AG10803 (cell line): ENCODE measurements around the gene TNF.
A peak's percentile ranks its signal among the peaks of the same experiment; 100 is the strongest.
"Not testable (repeated sequence)": the region's sequence is repeated elsewhere in the genome, so short reads cannot be mapped to it uniquely, and the experiment has no call there.

Experiments
- DNase-seq: peaks from one replicate; pipeline ENCODE4 v3.0.0; 2010; ENCODE audit warnings: low read depth
- H3K4me3 ChIP-seq: 2 replicates; pipeline ENCODE4 v1.5.1; 2011; ENCODE audit warnings: mild to moderate bottlenecking, low read length, control low read depth
- CTCF ChIP-seq: conservative IDR thresholded peaks from 2 replicates; pipeline ENCODE4 v1.5.1; 2011; ENCODE audit warnings: mild to moderate bottlenecking, low read length, control low read depth, inconsistent platforms

The TNF gene

GRCh38 chr6:31551371-31551770 lies 24.0 kb upstream of the TNF start:
- DNase-seq, result peak; percentile 51
- not testable (repeated sequence) for H3K4me3 ChIP-seq
- peak; percentile 46 for TF ChIP-seq CTCF

- no peak for TF ChIP-seq CTCF
- DNase-seq, result no peak
- no peak overlapping the region for H3K4me3 ChIP-seq
These were observed 19.1 kb upstream of the TNF start for GRCh38 chr6:31556307-31556706.

GRCh38 chr6:31557443-31558317 lies 17.7 kb upstream of the TNF start:
- H3K4me3 ChIP-seq, result no peak overlapping the region
- no peak for DNase-seq
- no peak for TF ChIP-seq CTCF

GRCh38 chr6:31558318-31558625 lies 17.1 kb upstream of the TNF start:
- no peak overlapping the region for H3K4me3 ChIP-seq
- DNase-seq, result no peak
- TF ChIP-seq CTCF, result no peak

GRCh38 chr6:31558631-31559500 lies 16.5 kb upstream of the TNF start:
- DNase-seq, result peak; percentile 48
- no peak overlapping the region for H3K4me3 ChIP-seq

GRCh38 chr6:31559606-31559957 lies 15.8 kb upstream of the TNF start:
- TF ChIP-seq CTCF, result no peak
- H3K4me3 ChIP-seq, result no peak overlapping the region
- no peak for DNase-seq

More at GRCh38 chr6:31558631-31559500, 16.5 kb upstream of the TNF start:
- no peak for TF ChIP-seq CTCF
